HepG2 (cell line): ENCODE measurements around the gene ATG4B. TPM values are rescaled to one million over a fixed set of nuclear protein-coding genes. Genes with fewer than 3 reads are reported as not detected.

Source experiments
- ATAC-seq: fragments of 200-7000 bp; cut with Tn5 transposase; 3 replicates; pipeline ENCODE4 v1.9.1; 2020; ENCODE audit warnings: mild to moderate bottlenecking, moderate library complexity
- BruUV-seq: library from RNA; stranded (reverse); fragments of 400-500 nt; replicated peaks from 2 replicates; lab custom pipeline; 2021; lab: Mats Ljungman, UMichigan
- CTCF ChIA-PET: fragments of 300-600 bp; formaldehyde crosslinking; extraction: SDS; loops from one replicate; lab custom pipeline; 2021; ENCODE audit warnings: low total read pairs, inconsistent platforms, low intra/inter-chr PET ratio; lab: Yijun Ruan, JAX
- POLR2A ChIA-PET: fragments of 350-600 bp; sonication (Branson Sonifier 250); formaldehyde crosslinking; loops from one replicate; lab custom pipeline; 2020; ENCODE audit warnings: antibody characterized with exemption, inconsistent platforms; lab: Yijun Ruan, JAX
- DNase-seq: peaks from one replicate; pipeline ENCODE4 v3.0.0-alpha.2; 2015; ENCODE audit warnings: low spot score
- FAIRE-seq: peaks from 3 replicates; lab custom pipeline; 2011; peaks lifted over from hg19 to GRCh38; lab: Jason Lieb, UNC
- H2AFZ ChIP-seq: one replicate; pipeline ENCODE4 v1.6.1; 2011; ENCODE audit warnings: low read length, inconsistent platforms
- H3K27ac ChIP-seq: fragments of 300-600 bp; 3 replicates; pipeline ENCODE4 v1.8.0; 2011; ENCODE audit warnings: mixed run types, mild to moderate bottlenecking, mixed read lengths, low read length, inconsistent platforms; ENCODE audit not compliant: insufficient read depth; ENCODE audit errors: extremely low read length
- H3K27me3 ChIP-seq, 2 experiments: fragments of 200-600 bp in 1 of 2; 2 replicates in 1 of 2; 3 replicates in 1 of 2; pipeline versions ENCODE4 v1.6.0 to v1.8.0; 2011; ENCODE audit warnings: low read length in 2 of 2, mild to moderate bottlenecking in 2 of 2, moderate library complexity in 2 of 2, inconsistent platforms in 1 of 2; ENCODE audit not compliant: insufficient read depth in 2 of 2, control insufficient read depth in 1 of 2
- H3K36me3 ChIP-seq, 2 experiments: fragments of 200-600 bp in 1 of 2; replicated peaks in 1 of 2; 2 replicates in 1 of 2; 3 replicates in 1 of 2; pipeline versions ENCODE4 v1.5.1 to v1.8.0; 2011; ENCODE audit warnings: low read length in 2 of 2, inconsistent platforms in 1 of 2; ENCODE audit not compliant: insufficient read depth in 2 of 2, control insufficient read depth in 1 of 2
- H3K4me1 ChIP-seq: 2 replicates; pipeline ENCODE4 v1.5.1; 2012; ENCODE audit warnings: low read length, inconsistent platforms; ENCODE audit not compliant: insufficient read depth
- H3K4me2 ChIP-seq: 2 replicates; pipeline ENCODE4 v1.6.0; 2011; ENCODE audit warnings: low read depth, low read length, inconsistent platforms
- H3K4me3 ChIP-seq, 3 experiments: fragments of 200-600 bp in 1 of 3; sonication (generic), shearing (Covaris generic) in 1 of 3; replicated peaks in 1 of 3; 2 replicates each; pipeline ENCODE4 v1.5.1; 2011 to 2016; ENCODE audit warnings: low read length in 3 of 3, inconsistent platforms in 2 of 3, low read depth in 2 of 3, mild to moderate bottlenecking in 2 of 3, control low read depth in 1 of 3, mixed read lengths in 1 of 3; ENCODE audit not compliant: insufficient read depth in 1 of 3
- H3K79me2 ChIP-seq: one replicate; pipeline ENCODE4 v1.6.1; 2011; ENCODE audit warnings: low read length, inconsistent platforms; ENCODE audit not compliant: insufficient read depth
- H3K9ac ChIP-seq: 2 replicates; pipeline ENCODE4 v1.6.0; 2011; ENCODE audit warnings: mild to moderate bottlenecking, low read depth, low read length, inconsistent platforms; ENCODE audit not compliant: insufficient read depth
- H3K9me3 ChIP-seq: 2 replicates; pipeline ENCODE4 v1.5.1; 2012; ENCODE audit warnings: mild to moderate bottlenecking, low read length
- H4K20me1 ChIP-seq: 2 replicates; pipeline ENCODE4 v1.6.0; 2011; ENCODE audit warnings: inconsistent platforms, mild to moderate bottlenecking, low read length, moderate library complexity; ENCODE audit not compliant: insufficient read depth
- BCL6 ChIP-seq: IDR thresholded peaks from 2 replicates; pipeline ENCODE4 v1.6.1; 2016; ENCODE audit warnings: missing genetic modification reagents, missing compliant biosample characterization
- CCAR2 ChIP-seq: fragments of 200-400 bp; formaldehyde crosslinking; optimal IDR thresholded peaks from 2 replicates; pipeline ENCODE3; 2018; ENCODE audit warnings: low read depth, mild to moderate bottlenecking, low read length, moderate library complexity
- CREB1 ChIP-seq, 2 experiments: fragments of 450-650 bp in 1 of 2; IDR thresholded peaks; 2 replicates each; pipeline ENCODE4 v1.6.1; 2016 to 2017; ENCODE audit warnings: control low read depth in 1 of 2, mild to moderate bottlenecking in 1 of 2, missing compliant biosample characterization in 1 of 2, missing genetic modification characterization in 1 of 2
- DNMT3B ChIP-seq: conservative IDR thresholded peaks from 2 replicates; pipeline ENCODE4 v1.6.1; 2016; ENCODE audit warnings: missing biosample characterization, control low read depth
- EEA1 ChIP-seq: sonication (generic); formaldehyde crosslinking; IDR thresholded peaks from 2 replicates; pipeline ENCODE4 v1.5.1; 2020; ENCODE audit warnings: mild to moderate bottlenecking, missing genetic modification reagents, borderline replicate concordance
- FLYWCH1 ChIP-seq: sonication (generic); formaldehyde crosslinking; IDR thresholded peaks from 2 replicates; pipeline ENCODE4 v1.8.1; 2023; ENCODE audit warnings: mild to moderate bottlenecking, missing genetic modification reagents
- FOXC1 ChIP-seq: sonication (generic); formaldehyde crosslinking; IDR thresholded peaks from 2 replicates; pipeline ENCODE4 v1.8.0; 2022; ENCODE audit warnings: mild to moderate bottlenecking, missing genetic modification reagents, borderline replicate concordance
- MED1 ChIP-seq: sonication (generic); formaldehyde crosslinking; IDR thresholded peaks from 2 replicates; pipeline ENCODE4 v1.4.0; 2020; ENCODE audit warnings: missing genetic modification reagents
- NR2C2 ChIP-seq: sonication (generic); formaldehyde crosslinking; IDR thresholded peaks from 2 replicates; pipeline ENCODE4 v1.4.0; 2020; ENCODE audit warnings: missing genetic modification reagents, mild to moderate bottlenecking, moderate library complexity, borderline replicate concordance
- POLR2A ChIP-seq, 2 experiments: IDR thresholded peaks; 2 replicates each; pipeline ENCODE4 v1.6.1; 2011; ENCODE audit warnings: low read depth in 2 of 2, low read length in 2 of 2, mild to moderate bottlenecking in 1 of 2, moderate library complexity in 1 of 2; ENCODE audit not compliant: insufficient read depth in 1 of 2
- RAD21 ChIP-seq: fragments of 450-650 bp; formaldehyde crosslinking; IDR thresholded peaks from 2 replicates; pipeline ENCODE4 v1.5.0; 2020; ENCODE audit warnings: mild to moderate bottlenecking
- SMC3 ChIP-seq: IDR thresholded peaks from 2 replicates; pipeline ENCODE4 v1.6.1; 2011; ENCODE audit warnings: low read length, improper control_type of control experiment
- TARDBP ChIP-seq: sonication (generic); formaldehyde crosslinking; IDR thresholded peaks from 2 replicates; pipeline ENCODE4 v1.8.0; 2022; ENCODE audit warnings: mild to moderate bottlenecking, missing genetic modification reagents
- ZNF605 ChIP-seq: sonication (generic); formaldehyde crosslinking; IDR thresholded peaks from 2 replicates; pipeline ENCODE4 v1.8.0; 2022; ENCODE audit warnings: mild to moderate bottlenecking, missing genetic modification reagents
- ZNF740 ChIP-seq: sonication (generic); formaldehyde crosslinking; IDR thresholded peaks from 2 replicates; pipeline ENCODE4 v1.4.0; 2020; ENCODE audit warnings: missing genetic modification reagents
- WGBS: methylation state at CpG from one replicate; pipeline ENCODE4 v1.1.6; 2017; ENCODE audit warnings: low lambda C conversion rate; 5-methylcytosine and 5-hydroxymethylcytosine counted together
- in situ Hi-C: cut with HindIII; loops from 2 replicates; pipeline ENCODE4 v1.10.0; 2017; ENCODE audit warnings: low pct_unique_long_range_greater_than_20kb; ENCODE audit not compliant: extremely low pct_ligation_motif_present
- intact Hi-C: fragments of 100-400 bp; cut with micrococcal nuclease; formaldehyde crosslinking; loops from one replicate; pipeline ENCODE4 v1.10.0; 2022; ENCODE audit not compliant: unreplicated experiment
- polyA plus RNA-seq, 8 experiments: library from polyadenylated mRNA; depleted of rRNA in 3 of 8; stranded (reverse) in 7 of 8; unstranded in 1 of 8; fragments of >200 nt; fragmentation: Illumina TruSeq in 4 of 8; extraction: Trizol in 4 of 8; gene quantifications; 2 replicates each; pipeline versions ENCODE4 v1.2.1 to v1.2.3, GENCODE V29; 2011 to 2016; ENCODE audit warnings: low read depth in 4 of 8, missing spikeins in 1 of 8, mixed read lengths in 1 of 8; ENCODE audit not compliant: insufficient read depth in 1 of 8
- total RNA-seq, 5 experiments: library from RNA; depleted of rRNA; stranded (reverse); fragments of >200 nt; fragmentation: Illumina TruSeq; extraction: Trizol; gene quantifications; 2 replicates each; pipeline ENCODE4 v1.2.3, GENCODE V29; 2016; ENCODE audit warnings: low read depth in 1 of 5

The ATG4B gene
- total and polyA plus RNA-seq, 2 of the 13 experiments (the other 11 are each of a cell fraction or from before 2014, with no cell fraction given): 95.5 to 239 TPM

- POLR2A ChIA-PET: interaction anchor here (0.9 to 1.5 kb wide), 2 partner anchors 9 to 25 kb away, joined by 3 read pairs; no protein-coding TSS in a partner anchor
- H3K79me2 ChIP-seq: peaks cover 79% of the 10 kb centered on the region
- CTCF ChIA-PET: no interaction called here
Observed at GRCh38 chr2:241635756-241636155, 1.7 kb upstream of the ATG4B start.

More at GRCh38 chr2:241635756-241636155, 1.7 kb upstream of the ATG4B start:
- no peaks in the 10 kb centered on the region for H3K9me3 ChIP-seq
- in situ Hi-C loops (loop anchor here (25.0 kb wide), 1 partner anchor 773 kb away; the partner anchor contains the start of gene AGXT), intact Hi-C loops (loop anchor here (2.0 kb wide), 1 partner anchor 319 kb away; no protein-coding TSS in a partner anchor)
- no peaks in the 10 kb centered on the region; a peak in 1 of 5 replicates for H3K27me3 ChIP-seq
- peaks cover 32% of the 10 kb centered on the region for H4K20me1 ChIP-seq
- TF ChIP-seq CCAR2 (no peak), DNMT3B (CRISPR knock-in tag) (no peak), BCL6 (no peak), POLR2A (IDR thresholded peaks at IDR 0.05; ENCODE audit: insufficient read depth in 1 of 2, low read depth in 2 of 2, low read length in 2 of 2) (0 out of 4 replicates have a peak, but pooled peaks of 1 of the 2 experiments have one; percentile 6), MED1 (CRISPR knock-in tag) (no peak), ZNF740 (peak; percentile 84), TARDBP (CRISPR knock-in tag) (0 out of 2 replicates have a peak, but pooled peaks have one; percentile 58), SMC3 (0 out of 2 replicates have a peak, but pooled peaks have one; percentile 2), ZNF605 (CRISPR knock-in tag) (no peak), FOXC1 (0 out of 2 replicates have a peak, but pooled peaks have one; percentile 8), RAD21 (CRISPR knock-in tag) (no peak), EEA1 (CRISPR knock-in tag) (no peak), FLYWCH1 (CRISPR knock-in tag) (0 out of 2 replicates have a peak, but pooled peaks have one; percentile 19), NR2C2 (CRISPR knock-in tag) (0 out of 2 replicates have a peak, but pooled peaks have one; percentile 6), CREB1 (IDR thresholded peaks at IDR 0.05) (no peak), CREB1 (CRISPR knock-in tag; IDR thresholded peaks at IDR 0.05) (no peak)
- H3K4me2 ChIP-seq: peak overlapping the region; percentile 95
- H3K4me3 ChIP-seq: peak overlapping the region; percentile 91 to 100 (median 99)
- peaks cover 40% of the 10 kb centered on the region for H3K4me1 ChIP-seq
- ATAC-seq (peak; percentile 12), FAIRE-seq (peak; percentile 26), DNase-seq (peak; percentile 28)
- BruUV-seq: TSS peak; percentile 46
- WGBS: under 1% methylated on average over 6 of the region's 6 CpGs
- peak overlapping the region; percentile 81 for H3K27ac ChIP-seq
- H3K36me3 ChIP-seq: peaks cover 20 to 52% of the 10 kb centered on the region in 2 experiments
- H2AFZ ChIP-seq: no peak overlapping the region
- peak overlapping the region; percentile 93 for H3K9ac ChIP-seq
